Activated B cell treated with CpG ODN at 0.5 μM for 24 hours (primary cell): ENCODE data around the gene XPO5. TPM values are rescaled to one million over a fixed set of nuclear protein-coding genes. Genes with fewer than 3 reads are reported as not detected.

Source experiments
- ATAC-seq: fragments of 200-7000 bp; cut with Tn5 transposase; one replicate; pipeline ENCODE4 v1.10.0; 2021; ENCODE audit warnings: low read depth, mild to moderate bottlenecking, moderate library complexity
- CTCF ChIA-PET: fragments of 350-600 bp; sonication (Branson Sonifier 250); formaldehyde crosslinking; loops from one replicate; lab custom pipeline; 2021; ENCODE audit warnings: antibody characterized with exemption; lab: Charles Lee
- POLR2A ChIA-PET: fragments of 350-600 bp; sonication (Branson Sonifier 250); formaldehyde crosslinking; loops from one replicate; lab custom pipeline; 2021; ENCODE audit warnings: antibody characterized with exemption; lab: Charles Lee
- DNase-seq: peaks from one replicate; pipeline ENCODE4 v3.0.0; 2022
- H3K27ac Mint-ChIP-seq: one replicate; pipeline ENCODE4 v1.8.0; 2020; ENCODE audit warnings: mixed read lengths
- H3K27me3 Mint-ChIP-seq: one replicate; pipeline ENCODE4 v1.8.0; 2021; ENCODE audit warnings: mixed read lengths
- H3K36me3 Mint-ChIP-seq: one replicate; pipeline ENCODE4 v1.8.0; 2021; ENCODE audit warnings: low read depth, mixed read lengths
- H3K4me1 Mint-ChIP-seq: one replicate; pipeline ENCODE4 v1.8.0; 2021; ENCODE audit warnings: mixed read lengths
- H3K4me3 Mint-ChIP-seq: one replicate; pipeline ENCODE4 v1.8.0; 2020; ENCODE audit warnings: mild to moderate bottlenecking, mixed read lengths
- H3K9me3 Mint-ChIP-seq: one replicate; pipeline ENCODE4 v1.8.0; 2020; ENCODE audit warnings: mixed read lengths
- CTCF ChIP-seq: fragments of 200-600 bp; IDR thresholded peaks from one replicate; pipeline ENCODE4 v1.8.0; 2022; ENCODE audit warnings: antibody characterized with exemption, mild to moderate bottlenecking
- intact Hi-C: fragments of 100-400 bp; cut with micrococcal nuclease; formaldehyde crosslinking; loops from one replicate; pipeline ENCODE4 v1.15.1; 2024
- total RNA-seq: library from RNA; stranded (reverse); gene quantifications from 2 replicates; pipeline ENCODE4 v1.2.3, GENCODE V29; 2022

XPO5 gene
- total RNA-seq, 1 donor from 2014 or later, result 59.4 TPM

GRCh38 chr6:43505718-43506117 lies 70.1 kb downstream of the XPO5 start:
- H3K4me3 Mint-ChIP-seq, result no peak overlapping the region
- peaks cover 51% of the 10 kb centered on the region for H3K36me3 Mint-ChIP-seq
- H3K27me3 Mint-ChIP-seq, result peaks cover 9% of the 10 kb centered on the region
- ChIA-PET CTCF (interaction anchor here (0.7 to 3.6 kb wide), 19 partner anchors 9 to 362 kb away, joined by 3 to 33 read pairs (median 4); partner anchors contain the start of genes ABCC10, CRIP3, DLK2 and DNPH1), POLR2A (interaction anchor here (1.0 to 3.2 kb wide), 4 partner anchors 11 to 759 kb away, joined by 3 to 15 read pairs (median 4); partner anchors contain the start of genes CUL7, POLR1C and YIPF3)
- intact Hi-C loops, result loop anchor here (1.0 to 5.0 kb wide), 8 partner anchors 29 to 573 kb away; partner anchors contain the start of genes CRIP3, DLK2, DNPH1 and TJAP1
- ATAC-seq (no peak), DNase-seq (no peak)
- peaks cover 19% of the 10 kb centered on the region for H3K4me1 Mint-ChIP-seq
- H3K9me3 Mint-ChIP-seq, result no peaks in the 10 kb centered on the region
- H3K27ac Mint-ChIP-seq, result no peak overlapping the region
- TF ChIP-seq CTCF, result no peak

- TF ChIP-seq CTCF, result no peak
- Mint-ChIP-seq H3K4me1 (peaks cover 17% of the 10 kb centered on the region), H3K9me3 (no peaks in the 10 kb centered on the region), H3K27ac (no peak overlapping the region), H3K4me3 (no peak overlapping the region), H3K27me3 (peaks cover 9% of the 10 kb centered on the region), H3K36me3 (peaks cover 58% of the 10 kb centered on the region)
- ChIA-PET POLR2A (interaction anchor here (1.1 to 3.2 kb wide), 2 partner anchors 12 to 451 kb away, joined by 3 to 15 read pairs; partner anchors contain the start of genes CUL7, POLR1C and YIPF3), CTCF (interaction anchor here (1.1 to 3.6 kb wide), 8 partner anchors 11 to 167 kb away, joined by 3 to 33 read pairs (median 4); partner anchors contain the start of genes DLK2, POLR1C, TJAP1 and YIPF3)
- DNase-seq (no peak), ATAC-seq (no peak)
- intact Hi-C loops, result loop anchor here (5.0 kb wide), 1 partner anchor 138 kb away; the partner anchor contains the start of gene ZNF318
Observed at GRCh38 chr6:43504756-43505593, 70.9 kb downstream of the XPO5 start.

- TF ChIP-seq CTCF, result no peak
- ATAC-seq, result no peak
- ChIA-PET CTCF (interaction anchor here (0.9 to 1.5 kb wide), 2 partner anchors 14 to 26 kb away, joined by 3 to 5 read pairs; partner anchors contain the start of gene TJAP1), POLR2A (interaction anchor here (0.7 kb wide), 1 partner anchor 139 kb away, joined by 3 read pairs; no protein-coding TSS in a partner anchor)
- intact Hi-C loops, result no loop called here
- Mint-ChIP-seq H3K4me3 (no peak overlapping the region), H3K4me1 (peaks cover 8% of the 10 kb centered on the region), H3K36me3 (peaks cover 74% of the 10 kb centered on the region), H3K27me3 (peaks cover under 1% of the 10 kb centered on the region), H3K9me3 (no peaks in the 10 kb centered on the region), H3K27ac (no peak overlapping the region)
- no peak for DNase-seq
Observed at GRCh38 chr6:43503443-43503842, 72.4 kb downstream of the XPO5 start.

- ATAC-seq, result no peak
- Mint-ChIP-seq H3K9me3 (no peaks in the 10 kb centered on the region), H3K36me3 (peaks cover 82% of the 10 kb centered on the region), H3K27me3 (no peaks in the 10 kb centered on the region), H3K4me1 (peaks cover 5% of the 10 kb centered on the region), H3K27ac (no peak overlapping the region), H3K4me3 (no peak overlapping the region)
- CTCF ChIA-PET, result interaction anchor here (0.9 kb wide), 1 partner anchor 14 kb away, joined by 3 read pairs; no protein-coding TSS in a partner anchor
- no peak for DNase-seq
- TF ChIP-seq CTCF, result no peak
- POLR2A ChIA-PET, result no interaction called here
- intact Hi-C loops, result no loop called here
Observed at GRCh38 chr6:43502666-43503065, 73.2 kb downstream of the XPO5 start.
